ENCODE data around the gene HECW1.

DNA sequence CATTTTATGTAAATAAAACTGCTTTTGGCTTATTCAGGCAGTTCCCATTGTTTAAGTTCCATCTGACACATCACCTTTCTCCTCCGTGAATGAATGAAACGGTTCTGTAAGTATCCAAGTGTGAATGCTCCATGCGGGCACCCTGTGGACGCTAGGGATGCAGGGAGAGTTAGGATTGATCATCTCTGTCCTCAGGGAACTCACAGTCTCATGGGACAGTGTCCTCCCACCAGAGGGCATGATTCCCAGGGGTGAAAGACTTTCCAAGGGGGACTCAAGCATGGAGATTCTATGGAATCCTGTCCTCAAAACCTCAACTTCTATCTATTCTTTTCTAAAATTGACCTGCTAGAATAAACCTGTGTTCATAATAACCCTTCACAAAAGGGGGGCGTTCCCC, 98.8 kb downstream of the HECW1 start:
- TF ChIP-seq SRF (IDR thresholded peaks at IDR 0.05; ENCODE audit: low read depth in 2 of 2, low read length in 2 of 2) (no peak), CREB1 (IDR thresholded peaks at IDR 0.05; ENCODE audit: low read depth) (no peak), POLR2A (IDR thresholded peaks at IDR 0.05; ENCODE audit: low read depth, low read length) (no peak), EZH2 (IDR thresholded peaks at IDR 0.05; ENCODE audit: borderline replicate concordance, control insufficient read depth, low read depth, low read length) (no peak), CEBPB (IDR thresholded peaks at IDR 0.05; ENCODE audit: borderline replicate concordance in 1 of 2, low read depth in 2 of 2, low read length in 2 of 2) (no peak), HDGF (IDR thresholded peaks at IDR 0.05) (no peak)

Data from GM12878 (cell line).